ENCODE measurements around the gene MOGAT1. TPM values are rescaled to one million over a fixed set of nuclear protein-coding genes. Genes with fewer than 3 reads are reported as not detected.
"Not testable (repeated sequence)": the region's sequence is repeated elsewhere in the genome, so short reads cannot be mapped to it uniquely, and the experiment has no call there.

The MOGAT1 gene
- total RNA-seq, 2 donors from 2014 or later = not detected

GRCh38 chr2:222711315-222711940 lies 40.0 kb downstream of the MOGAT1 start:
- no peak overlapping the region for H3K27ac Mint-ChIP-seq
- H3K4me1 Mint-ChIP-seq = peaks cover 6% of the 10 kb centered on the region
- ATAC-seq (replicated peaks) = no peak
- H3K9me3 Mint-ChIP-seq = no peaks in the 10 kb centered on the region
- H3K4me3 Mint-ChIP-seq = no peak overlapping the region
- peaks cover 37% of the 10 kb centered on the region for H3K27me3 Mint-ChIP-seq
- H3K36me3 Mint-ChIP-seq (ENCODE audit: low read depth) = no peaks in the 10 kb centered on the region

GRCh38 chr2:222713002-222713401 lies 41.5 kb downstream of the MOGAT1 start:
- H3K9me3 Mint-ChIP-seq = no peaks in the 10 kb centered on the region
- H3K4me1 Mint-ChIP-seq = no peaks in the 10 kb centered on the region
- no peak overlapping the region for H3K27ac Mint-ChIP-seq
- H3K36me3 Mint-ChIP-seq (ENCODE audit: low read depth) = no peaks in the 10 kb centered on the region
- H3K27me3 Mint-ChIP-seq = peaks cover 34% of the 10 kb centered on the region
- H3K4me3 Mint-ChIP-seq = no peak overlapping the region
- no peak for ATAC-seq (replicated peaks)

GRCh38 chr2:222714361-222715241 lies 43.1 kb downstream of the MOGAT1 start:
- no peaks in the 10 kb centered on the region for H3K4me1 Mint-ChIP-seq
- H3K27ac Mint-ChIP-seq = no peak overlapping the region
- no peak for ATAC-seq (replicated peaks)
- no peaks in the 10 kb centered on the region for H3K9me3 Mint-ChIP-seq
- H3K4me3 Mint-ChIP-seq = no peak overlapping the region
- no peaks in the 10 kb centered on the region for H3K36me3 Mint-ChIP-seq (ENCODE audit: low read depth)
- H3K27me3 Mint-ChIP-seq = peaks cover 28% of the 10 kb centered on the region

GRCh38 chr2:222715742-222716141 lies 44.3 kb downstream of the MOGAT1 start:
- Mint-ChIP-seq H3K27ac (no peak overlapping the region), H3K27me3 (peaks cover 26% of the 10 kb centered on the region), H3K4me1 (no peaks in the 10 kb centered on the region), H3K9me3 (no peaks in the 10 kb centered on the region), H3K36me3 (ENCODE audit: low read depth) (no peaks in the 10 kb centered on the region), H3K4me3 (no peak overlapping the region)
- no peak for ATAC-seq (replicated peaks)

GRCh38 chr2:222719787-222720186 lies 48.3 kb downstream of the MOGAT1 start:
- peaks cover 14% of the 10 kb centered on the region for H3K27me3 Mint-ChIP-seq
- not testable (repeated sequence) for ATAC-seq (replicated peaks); H3K9me3 Mint-ChIP-seq; H3K4me1 Mint-ChIP-seq; H3K27ac Mint-ChIP-seq; H3K4me3 Mint-ChIP-seq; H3K36me3 Mint-ChIP-seq (ENCODE audit: low read depth)

GRCh38 chr2:222721597-222721996 lies 50.1 kb downstream of the MOGAT1 start:
- not testable (repeated sequence) for H3K9me3 Mint-ChIP-seq; H3K4me1 Mint-ChIP-seq; H3K4me3 Mint-ChIP-seq; H3K27ac Mint-ChIP-seq; H3K36me3 Mint-ChIP-seq (ENCODE audit: low read depth); ATAC-seq (replicated peaks); H3K27me3 Mint-ChIP-seq

- Mint-ChIP-seq H3K9me3 (peaks cover 4% of the 10 kb centered on the region), H3K4me3 (no peak overlapping the region), H3K4me1 (no peaks in the 10 kb centered on the region), H3K27me3 (peaks cover 6% of the 10 kb centered on the region), H3K36me3 (ENCODE audit: low read depth) (no peaks in the 10 kb centered on the region), H3K27ac (no peak overlapping the region)
- no peak for ATAC-seq (replicated peaks)
Observed at GRCh38 chr2:222722327-222722946, 51.0 kb downstream of the MOGAT1 start.

- ATAC-seq (replicated peaks) = no peak
- Mint-ChIP-seq H3K27me3 (peaks cover 6% of the 10 kb centered on the region), H3K27ac (no peak overlapping the region), H3K4me3 (no peak overlapping the region), H3K4me1 (no peaks in the 10 kb centered on the region), H3K9me3 (peaks cover 4% of the 10 kb centered on the region), H3K36me3 (ENCODE audit: low read depth) (no peaks in the 10 kb centered on the region)
Observed at GRCh38 chr2:222724208-222724607, 52.8 kb downstream of the MOGAT1 start.

GRCh38 chr2:222728621-222729020 lies 57.2 kb downstream of the MOGAT1 start:
- no peak for ATAC-seq (replicated peaks)
- Mint-ChIP-seq H3K36me3 (ENCODE audit: low read depth) (no peaks in the 10 kb centered on the region), H3K27me3 (peaks cover 20% of the 10 kb centered on the region), H3K4me3 (no peak overlapping the region), H3K27ac (no peak overlapping the region), H3K9me3 (peaks cover 3% of the 10 kb centered on the region), H3K4me1 (no peaks in the 10 kb centered on the region)

- Mint-ChIP-seq H3K4me1 (no peaks in the 10 kb centered on the region), H3K36me3 (ENCODE audit: low read depth) (no peaks in the 10 kb centered on the region), H3K27ac (no peak overlapping the region), H3K4me3 (no peak overlapping the region), H3K27me3 (peaks cover 18% of the 10 kb centered on the region), H3K9me3 (no peaks in the 10 kb centered on the region)
- no peak for ATAC-seq (replicated peaks)
Observed at GRCh38 chr2:222730366-222730999, 59.0 kb downstream of the MOGAT1 start.

- H3K27ac Mint-ChIP-seq = no peak overlapping the region
- no peak for ATAC-seq (replicated peaks)
- no peaks in the 10 kb centered on the region for H3K4me1 Mint-ChIP-seq
- no peaks in the 10 kb centered on the region for H3K36me3 Mint-ChIP-seq (ENCODE audit: low read depth)
- no peaks in the 10 kb centered on the region for H3K9me3 Mint-ChIP-seq
- H3K27me3 Mint-ChIP-seq = peaks cover 18% of the 10 kb centered on the region
- no peak overlapping the region for H3K4me3 Mint-ChIP-seq
Observed at GRCh38 chr2:222731201-222731621, 59.8 kb downstream of the MOGAT1 start.

- no peak for ATAC-seq (replicated peaks)
- Mint-ChIP-seq H3K27ac (no peak overlapping the region), H3K4me3 (no peak overlapping the region), H3K36me3 (ENCODE audit: low read depth) (no peaks in the 10 kb centered on the region), H3K4me1 (no peaks in the 10 kb centered on the region), H3K9me3 (no peaks in the 10 kb centered on the region), H3K27me3 (peaks cover 25% of the 10 kb centered on the region)
Observed at GRCh38 chr2:222732489-222733178, 61.2 kb downstream of the MOGAT1 start.

GRCh38 chr2:222733470-222733845 lies 62.0 kb downstream of the MOGAT1 start:
- H3K27me3 Mint-ChIP-seq = peaks cover 30% of the 10 kb centered on the region
- H3K4me1 Mint-ChIP-seq = no peaks in the 10 kb centered on the region
- no peak overlapping the region for H3K27ac Mint-ChIP-seq
- ATAC-seq (replicated peaks) = no peak
- no peaks in the 10 kb centered on the region for H3K36me3 Mint-ChIP-seq (ENCODE audit: low read depth)
- H3K9me3 Mint-ChIP-seq = no peaks in the 10 kb centered on the region
- H3K4me3 Mint-ChIP-seq = no peak overlapping the region

Measured in activated T-helper 17 cell treated with anti-CD3 and anti-CD28 coated beads, Interleukin-2, amount 50 U/mL, for 72 hours (primary cell).